OCI-LY1 (cell line): ENCODE data around the gene PRAF2.

Experiments used
- H2AFZ ChIP-seq: fragments of 200-600 bp; sonication (generic), shearing (Covaris generic); 2 replicates; pipeline ENCODE4 v1.6.0; 2014; ENCODE audit warnings: antibody characterized with exemption, mild to moderate bottlenecking, low read length
- H3F3A ChIP-seq: fragments of 200-600 bp; sonication (generic), shearing (Covaris generic); 2 replicates; pipeline ENCODE4 v1.6.0; 2014; ENCODE audit warnings: mild to moderate bottlenecking, antibody characterized with exemption, low read length, moderate library complexity; ENCODE audit not compliant: insufficient read depth
- H3K27ac ChIP-seq: fragments of 200-600 bp; sonication (generic); 2 replicates; pipeline ENCODE4 v1.5.1; 2014; ENCODE audit warnings: low read length, mixed run types, mild to moderate bottlenecking, low read depth; ENCODE audit not compliant: poor library complexity, severe bottlenecking
- H3K27me3 ChIP-seq: fragments of 200-600 bp; sonication (generic); 2 replicates; pipeline ENCODE4 v1.6.0; 2014; ENCODE audit warnings: antibody characterized with exemption, mild to moderate bottlenecking, low read length, moderate library complexity; ENCODE audit not compliant: insufficient read depth
- H3K36me3 ChIP-seq: fragments of 200-600 bp; sonication (generic); 2 replicates; pipeline ENCODE4 v1.6.1; 2014; ENCODE audit warnings: mild to moderate bottlenecking, antibody characterized with exemption, low read length, moderate library complexity, mixed read lengths; ENCODE audit not compliant: insufficient read depth
- H3K4me1 ChIP-seq: fragments of 200-600 bp; sonication (generic); 2 replicates; pipeline ENCODE4 v1.5.1; 2014; ENCODE audit warnings: mild to moderate bottlenecking, low read length, moderate library complexity; ENCODE audit not compliant: insufficient read depth, severe bottlenecking
- H3K4me2 ChIP-seq: fragments of 200-600 bp; sonication (generic), shearing (Covaris generic); 2 replicates; pipeline ENCODE4 v1.6.1; 2014; ENCODE audit warnings: low read length
- H3K4me3 ChIP-seq: fragments of 200-600 bp; sonication (generic); 2 replicates; pipeline ENCODE4 v1.5.1; 2014; ENCODE audit warnings: low read length, low read depth, mild to moderate bottlenecking, mixed read lengths; ENCODE audit not compliant: poor library complexity, severe bottlenecking
- H3K79me2 ChIP-seq: fragments of 200-600 bp; shearing (Covaris generic); 2 replicates; pipeline ENCODE4 v1.6.1; 2016; ENCODE audit warnings: mixed run types, low read length, mixed read lengths; ENCODE audit not compliant: insufficient read depth
- H3K9ac ChIP-seq: fragments of 200-600 bp; sonication (generic), shearing (Covaris generic); 2 replicates; pipeline ENCODE4 v1.6.1; 2014; ENCODE audit warnings: mild to moderate bottlenecking, low read length, mixed read lengths
- H3K9me2 ChIP-seq: fragments of 200-600 bp; sonication (generic), shearing (Covaris generic); 2 replicates; pipeline ENCODE4 v1.6.1; 2014; ENCODE audit warnings: low read depth, mild to moderate bottlenecking, low read length, mixed read lengths
- H3K9me3 ChIP-seq: fragments of 200-600 bp; shearing (Covaris generic); 2 replicates; pipeline ENCODE4 v1.6.1; 2014; ENCODE audit warnings: low read length, mixed read lengths
- H4K20me1 ChIP-seq: fragments of 200-600 bp; sonication (generic), shearing (Covaris generic); 2 replicates; pipeline ENCODE4 v1.6.0; 2016; ENCODE audit warnings: mild to moderate bottlenecking, low read length; ENCODE audit not compliant: insufficient read depth
- EZH2 ChIP-seq: fragments of 200-600 bp; sonication (generic), shearing (Covaris generic); IDR thresholded peaks from 2 replicates; pipeline ENCODE4 v1.8.0; 2017; ENCODE audit warnings: borderline replicate concordance, mixed run types, mild to moderate bottlenecking, antibody characterized with exemption, low read length, moderate library complexity, mixed read lengths
- TF ChIP-seq, protein P1 (sequence below): fragments of 200-600 bp; sonication (generic), shearing (Covaris generic); IDR thresholded peaks from 2 replicates; pipeline ENCODE4 v1.5.1; 2017; ENCODE audit warnings: mild to moderate bottlenecking, antibody characterized with exemption, low read length, moderate library complexity, mixed read lengths

Gene PRAF2

DNA sequence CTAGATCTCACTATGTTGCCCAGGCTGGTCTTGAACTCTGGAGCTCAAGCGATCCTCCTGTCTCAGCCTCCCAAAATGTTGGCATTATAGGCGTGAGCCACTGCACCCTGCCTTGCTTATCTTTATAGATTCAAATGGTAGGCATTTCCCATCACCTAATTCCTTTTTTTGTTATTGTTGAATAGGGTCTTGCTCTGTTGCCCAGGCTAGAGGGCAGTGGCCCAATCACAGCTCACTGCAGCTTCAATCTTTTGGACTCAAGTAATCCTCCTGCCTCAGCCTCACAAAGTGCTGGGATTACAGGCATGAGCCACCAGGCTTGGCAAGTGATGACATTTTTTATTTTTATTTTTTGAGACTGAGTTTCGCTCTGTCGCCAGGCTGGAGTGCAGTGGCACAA is 22.6 kb upstream of the PRAF2 start:
- no peak overlapping the region for H3K9ac ChIP-seq
- H3F3A ChIP-seq = no peaks in the 10 kb centered on the region

DNA sequence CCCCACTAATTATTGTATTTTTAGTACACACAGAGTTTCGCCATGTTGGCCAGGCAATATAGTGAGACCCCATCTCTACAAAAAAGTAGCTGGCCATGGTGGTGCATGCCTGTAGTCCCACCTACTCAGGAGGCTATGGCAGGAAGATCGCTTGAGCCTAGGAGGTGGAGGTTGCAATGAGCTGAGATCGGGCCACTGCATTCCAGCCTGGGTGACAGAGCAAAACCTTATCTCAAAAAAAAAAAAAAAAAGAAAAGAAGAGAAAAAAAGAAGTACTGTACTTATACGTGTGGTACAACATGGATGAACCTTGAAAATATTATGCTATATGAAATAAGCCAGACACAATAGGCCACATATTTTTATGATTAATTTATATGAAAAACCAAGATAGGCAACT is 15.8 kb upstream of the PRAF2 start:
- Histone ChIP-seq H3K9me2 (no peaks in the 10 kb centered on the region), H3K9ac (no peak overlapping the region), H3K4me1 (no peaks in the 10 kb centered on the region), H3K4me2 (no peak overlapping the region), H3F3A (no peaks in the 10 kb centered on the region), H3K27ac (no peak overlapping the region), H3K9me3 (no peaks in the 10 kb centered on the region), H3K27me3 (no peaks in the 10 kb centered on the region), H3K79me2 (no peaks in the 10 kb centered on the region), H4K20me1 (no peaks in the 10 kb centered on the region), H3K4me3 (no peak overlapping the region), H2AFZ (no peak overlapping the region), H3K36me3 (no peaks in the 10 kb centered on the region)
- TF ChIP-seq, protein P1, sequence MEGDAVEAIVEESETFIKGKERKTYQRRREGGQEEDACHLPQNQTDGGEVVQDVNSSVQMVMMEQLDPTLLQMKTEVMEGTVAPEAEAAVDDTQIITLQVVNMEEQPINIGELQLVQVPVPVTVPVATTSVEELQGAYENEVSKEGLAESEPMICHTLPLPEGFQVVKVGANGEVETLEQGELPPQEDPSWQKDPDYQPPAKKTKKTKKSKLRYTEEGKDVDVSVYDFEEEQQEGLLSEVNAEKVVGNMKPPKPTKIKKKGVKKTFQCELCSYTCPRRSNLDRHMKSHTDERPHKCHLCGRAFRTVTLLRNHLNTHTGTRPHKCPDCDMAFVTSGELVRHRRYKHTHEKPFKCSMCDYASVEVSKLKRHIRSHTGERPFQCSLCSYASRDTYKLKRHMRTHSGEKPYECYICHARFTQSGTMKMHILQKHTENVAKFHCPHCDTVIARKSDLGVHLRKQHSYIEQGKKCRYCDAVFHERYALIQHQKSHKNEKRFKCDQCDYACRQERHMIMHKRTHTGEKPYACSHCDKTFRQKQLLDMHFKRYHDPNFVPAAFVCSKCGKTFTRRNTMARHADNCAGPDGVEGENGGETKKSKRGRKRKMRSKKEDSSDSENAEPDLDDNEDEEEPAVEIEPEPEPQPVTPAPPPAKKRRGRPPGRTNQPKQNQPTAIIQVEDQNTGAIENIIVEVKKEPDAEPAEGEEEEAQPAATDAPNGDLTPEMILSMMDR = no peak
- no peak for TF ChIP-seq EZH2

More for the DNA sequence above, 22.6 kb upstream of the PRAF2 start:
- Histone ChIP-seq H4K20me1 (no peaks in the 10 kb centered on the region), H3K4me2 (no peak overlapping the region), H3K36me3 (no peaks in the 10 kb centered on the region; the same call in 1 of the 2 replicates), H3K4me3 (no peak overlapping the region), H3K9me3 (no peaks in the 10 kb centered on the region), H2AFZ (no peak overlapping the region), H3K27me3 (no peaks in the 10 kb centered on the region), H3K4me1 (peaks cover 6% of the 10 kb centered on the region), H3K9me2 (no peaks in the 10 kb centered on the region), H3K27ac (no peak overlapping the region), H3K79me2 (no peaks in the 10 kb centered on the region)
- TF ChIP-seq, protein P1 = no peak
- TF ChIP-seq EZH2 = no peak

DNA sequence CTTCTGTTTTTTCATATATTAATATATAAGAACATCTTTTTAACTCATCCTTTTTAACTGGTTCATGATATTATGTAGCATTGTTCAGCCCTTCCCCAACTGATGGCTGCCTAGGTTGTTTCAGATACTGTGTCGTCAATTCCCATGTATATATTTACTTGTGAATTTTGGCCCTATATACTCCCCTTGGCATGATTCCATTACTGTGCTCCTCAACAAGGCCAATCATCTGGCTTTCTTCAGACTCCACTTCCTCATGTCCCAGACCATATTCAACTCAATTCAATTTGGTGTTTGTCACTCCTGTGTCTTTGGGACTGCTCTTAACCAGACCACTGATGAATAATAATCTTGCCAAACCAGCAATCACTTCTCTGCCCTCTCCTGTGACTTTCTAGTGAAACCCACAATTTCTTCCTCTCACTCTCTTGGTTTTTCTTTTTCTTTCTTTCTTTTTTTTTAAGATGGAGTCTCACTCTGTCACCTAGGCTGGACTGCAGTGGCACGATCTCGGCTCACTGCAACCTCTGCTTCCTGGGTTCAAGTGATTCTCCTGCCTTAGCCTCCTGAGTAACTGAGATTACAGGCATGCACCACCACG is 8.6 kb upstream of the PRAF2 start:
- Histone ChIP-seq H3K36me3 (peaks cover 2% of the 10 kb centered on the region; the same call in 1 of the 2 replicates), H3K9ac (no peak overlapping the region), H3K9me3 (no peaks in the 10 kb centered on the region), H3F3A (no peaks in the 10 kb centered on the region), H3K9me2 (no peaks in the 10 kb centered on the region), H3K27me3 (no peaks in the 10 kb centered on the region), H3K79me2 (no peaks in the 10 kb centered on the region), H3K4me1 (peaks cover 9% of the 10 kb centered on the region), H3K4me2 (no peak overlapping the region), H3K27ac (no peak overlapping the region), H2AFZ (no peak overlapping the region), H3K4me3 (no peak overlapping the region), H4K20me1 (no peaks in the 10 kb centered on the region)
- TF ChIP-seq, protein P1 = no peak
